K562 (cell line): ENCODE measurements around the gene SPEG. TPM values are rescaled to one million over a fixed set of nuclear protein-coding genes. Genes with fewer than 3 reads are reported as not detected.

Source experiments
- ATAC-seq: fragments of 200-7000 bp; cut with Tn5 transposase; 3 replicates; pipeline ENCODE4 v1.9.1; 2020; ENCODE audit warnings: moderate library complexity
- BruUV-seq: library from RNA; stranded (reverse); fragments of 400-500 nt; replicated peaks from 2 replicates; lab custom pipeline; 2021; lab: Mats Ljungman, UMichigan
- CTCF ChIA-PET: fragments of 300-600 bp; formaldehyde crosslinking; extraction: SDS; loops from one replicate; lab custom pipeline; 2021; ENCODE audit warnings: low intra/inter-chr PET ratio; lab: Yijun Ruan, JAX
- POLR2A ChIA-PET: fragments of 300-600, 350-650 bp; sonication (Branson Sonifier 250); formaldehyde crosslinking; extraction: SDS; loops from one replicate; lab custom pipeline; 2021; ENCODE audit warnings: antibody characterized with exemption, inconsistent platforms; lab: Yijun Ruan, JAX
- DNase-seq, 4 experiments: peaks; one replicate each; pipeline versions ENCODE4 v3.0.0 to v3.0.0-alpha.2; 2011 to 2018; ENCODE audit warnings: low spot score in 3 of 4, mixed read lengths in 3 of 4; ENCODE audit errors: extremely low read depth in 1 of 4
- FAIRE-seq: peaks from 2 replicates; lab custom pipeline; 2011; peaks lifted over from hg19 to GRCh38; lab: Jason Lieb, UNC
- H2AFZ ChIP-seq: 2 replicates; pipeline ENCODE4 v1.6.0; 2011; ENCODE audit warnings: low read depth, low read length, control low read depth, inconsistent platforms
- H3K27ac ChIP-seq: fragments of 200-600 bp; 3 replicates; pipeline ENCODE4 v1.8.0; 2011; ENCODE audit warnings: low read depth, mild to moderate bottlenecking, control low read depth, inconsistent platforms, low read length, moderate library complexity, mixed read lengths; ENCODE audit errors: extremely low read depth
- H3K27me3 ChIP-seq, 2 experiments: fragments of 300-600 bp in 1 of 2; 2 replicates in 1 of 2; 3 replicates in 1 of 2; pipeline versions ENCODE4 v1.6.0 to v1.8.0; 2011; ENCODE audit warnings: inconsistent platforms in 2 of 2, low read length in 2 of 2, mild to moderate bottlenecking in 1 of 2, mixed read lengths in 1 of 2, moderate library complexity in 1 of 2; ENCODE audit not compliant: control insufficient read depth in 2 of 2, insufficient read depth in 2 of 2
- H3K36me3 ChIP-seq: fragments of 300-600 bp; 3 replicates; pipeline ENCODE4 v1.8.0; 2011; ENCODE audit warnings: mild to moderate bottlenecking, low read length, inconsistent platforms; ENCODE audit not compliant: control insufficient read depth, insufficient read depth
- H3K4me1 ChIP-seq, 2 experiments: fragments of 200-600 bp in 1 of 2; replicated peaks in 1 of 2; 2 replicates in 1 of 2; 3 replicates in 1 of 2; pipeline versions ENCODE4 v1.5.1 to v1.8.0; 2011; ENCODE audit warnings: inconsistent platforms in 2 of 2, low read length in 2 of 2, mild to moderate bottlenecking in 1 of 2, mixed read lengths in 1 of 2, moderate library complexity in 1 of 2; ENCODE audit not compliant: control insufficient read depth in 2 of 2, insufficient read depth in 2 of 2
- H3K4me2 ChIP-seq: 2 replicates; pipeline ENCODE4 v1.6.1; 2011; ENCODE audit warnings: low read length, control low read depth, inconsistent platforms, mixed read lengths; ENCODE audit not compliant: insufficient read depth
- H3K4me3 ChIP-seq: fragments of 200-600 bp; sonication (generic), shearing (Covaris generic); 2 replicates; pipeline ENCODE4 v1.5.1; 2016; ENCODE audit warnings: control low read depth, inconsistent platforms
- H3K79me2 ChIP-seq: fragments of 200-600 bp; 3 replicates; pipeline ENCODE4 v1.8.0; 2011; ENCODE audit warnings: low read length, inconsistent platforms; ENCODE audit not compliant: control insufficient read depth, insufficient read depth
- H3K9ac ChIP-seq, 2 experiments: 2 replicates each; pipeline versions ENCODE4 v1.6.0 to v1.6.1; 2011; ENCODE audit warnings: low read depth in 2 of 2, low read length in 2 of 2, control low read depth in 1 of 2, inconsistent platforms in 1 of 2, mild to moderate bottlenecking in 1 of 2, mixed read lengths in 1 of 2; ENCODE audit not compliant: insufficient read depth in 1 of 2
- H3K9me1 ChIP-seq: one replicate; pipeline ENCODE4 v1.6.0; 2011; ENCODE audit warnings: inconsistent platforms, mild to moderate bottlenecking, low read length, moderate library complexity; ENCODE audit not compliant: control insufficient read depth, insufficient read depth
- H3K9me3 ChIP-seq: replicated peaks from 2 replicates; pipeline ENCODE4 v1.5.1; 2011; ENCODE audit warnings: low read depth, low read length, inconsistent platforms; ENCODE audit not compliant: control insufficient read depth, insufficient read depth
- H4K20me1 ChIP-seq: replicated peaks from 2 replicates; pipeline ENCODE4 v1.6.1; 2011; ENCODE audit warnings: low read length, inconsistent platforms, mixed read lengths; ENCODE audit not compliant: control insufficient read depth, insufficient read depth
- AFF1 ChIP-seq, 2 experiments: fragments of 450-650 bp; IDR thresholded peaks; 2 replicates each; pipeline ENCODE4 v1.6.1; 2018; ENCODE audit warnings: mild to moderate bottlenecking in 2 of 2, low read depth in 1 of 2; ENCODE audit not compliant: partially characterized antibody in 2 of 2
- CBFB ChIP-seq: sonication (generic); formaldehyde crosslinking; IDR thresholded peaks from 2 replicates; pipeline ENCODE4 v1.4.0; 2020; ENCODE audit warnings: mild to moderate bottlenecking, missing genetic modification reagents
- DIDO1 ChIP-seq: fragments of 450-650 bp; IDR thresholded peaks from 2 replicates; pipeline ENCODE4 v1.6.1; 2016; ENCODE audit warnings: low read depth, missing biosample characterization, missing genetic modification characterization
- FOXA3 ChIP-seq, 2 experiments: fragments of 450-650 bp in 1 of 2; sonication (generic) in 1 of 2; formaldehyde crosslinking; IDR thresholded peaks in 1 of 2; conservative IDR thresholded peaks in 1 of 2; 2 replicates each; pipeline versions ENCODE4 v1.4.0 to v1.8.0; 2020 to 2022; ENCODE audit warnings: mild to moderate bottlenecking in 2 of 2, missing genetic modification reagents in 1 of 2
- MCM2 ChIP-seq: fragments of 450-650 bp; IDR thresholded peaks from 2 replicates; pipeline ENCODE4 v1.6.1; 2017; ENCODE audit warnings: low read depth, mild to moderate bottlenecking
- MYNN ChIP-seq, 2 experiments: sonication (generic); formaldehyde crosslinking in 1 of 2; IDR thresholded peaks; 2 replicates each; pipeline versions ENCODE4 v1.5.0 to v1.6.1; 2016 to 2020; ENCODE audit warnings: antibody characterized with exemption in 1 of 2, missing genetic modification reagents in 1 of 2
- RBM25 ChIP-seq: fragments of 200-400 bp; formaldehyde crosslinking; IDR thresholded peaks from 2 replicates; pipeline ENCODE4 v1.6.1; 2018; ENCODE audit warnings: low read length, low read depth, moderate library complexity; ENCODE audit not compliant: severe bottlenecking
- SMARCE1 ChIP-seq: fragments of 450-650 bp; IDR thresholded peaks from 2 replicates; pipeline ENCODE4 v1.7.1; 2016; ENCODE audit warnings: mild to moderate bottlenecking
- ZBTB7A ChIP-seq: IDR thresholded peaks from 2 replicates; pipeline ENCODE4 v1.6.1; 2011; ENCODE audit warnings: low read depth, mild to moderate bottlenecking, low read length, moderate library complexity, borderline replicate concordance; ENCODE audit not compliant: control insufficient read depth
- ZFP36 ChIP-seq: fragments of 150-350 bp; IDR thresholded peaks from 2 replicates; pipeline ENCODE4 v1.6.1; 2018; ENCODE audit warnings: low read length, low read depth; ENCODE audit not compliant: partially characterized antibody
- WGBS: fragments of 100-300 bp; shearing (Covaris generic); methylation state at CpG from one replicate; pipeline ENCODE4 v1.1.6; 2016; ENCODE audit warnings: low coverage, mixed read lengths; ENCODE audit not compliant: insufficient coverage; ENCODE audit errors: missing lambda C conversion rate; 5-methylcytosine and 5-hydroxymethylcytosine counted together
- in situ Hi-C: fragments of 300-500 bp; cut with MboI; formaldehyde crosslinking; loops from 4 replicates; pipeline ENCODE4 v1.15.0; 2018; ENCODE audit warnings: inconsistent platforms, mixed read lengths
- intact Hi-C: fragments of 100-400 bp; cut with micrococcal nuclease; formaldehyde crosslinking; loops from 2 replicates; pipeline ENCODE4 v1.14.2; 2022
- polyA plus RNA-seq, 8 experiments: library from polyadenylated mRNA; depleted of rRNA in 4 of 8; stranded (reverse) in 5 of 8; unstranded in 3 of 8; fragments of >200 nt; fragmentation: Nextera tagmentation in 2 of 8; fragmentation: Illumina TruSeq in 1 of 8; extraction: Ambion mirVana in 2 of 8; extraction: Trizol in 1 of 8; gene quantifications; 2 replicates each; pipeline versions ENCODE4 v1.2.1 to v1.2.3, GENCODE V29; 2011 to 2014; ENCODE audit warnings: inconsistent platforms in 1 of 8, missing spikeins in 1 of 8
- total RNA-seq, 7 experiments: library from RNA; depleted of rRNA in 6 of 7; stranded (reverse); fragments of >200 nt in 6 of 7; fragmentation: Illumina TruSeq in 2 of 7; extraction: Trizol in 2 of 7; gene quantifications; 2 replicates each; pipeline versions ENCODE4 v1.2.1 to v1.2.3, GENCODE V29; 2011 to 2021; ENCODE audit warnings: low replicate concordance in 1 of 7

Gene SPEG
- total and polyA plus RNA-seq, 9 of the 15 experiments (the other 6 are each of a cell fraction or from before 2014, with no cell fraction given), result 0.49 to 8.7 (median 3.0) TPM

- Histone ChIP-seq H3K4me2 (no peak overlapping the region), H3K36me3 (no peaks in the 10 kb centered on the region), H2AFZ (no peak overlapping the region), H3K9me3 (no peaks in the 10 kb centered on the region), H4K20me1 (no peaks in the 10 kb centered on the region), H3K4me1 (peaks cover 0 to 41% of the 10 kb centered on the region in 2 experiments; a peak in 3 of 5 replicates), H3K9me1 (no peaks in the 10 kb centered on the region), H3K4me3 (no peak overlapping the region), H3K27me3 (no peaks in the 10 kb centered on the region), H3K9ac (no peak overlapping the region), H3K27ac (no peak overlapping the region), H3K79me2 (no peaks in the 10 kb centered on the region)
- in situ Hi-C loops, result no loop called here
- no CpG with 5 or more reads among the region's 1 CpG for WGBS
- TF ChIP-seq FOXA3 (CRISPR knock-in tag; conservative IDR thresholded peaks at IDR 0.05 in 1 of 2, IDR thresholded peaks at IDR 0.05 in 1 of 2) (no peak), DIDO1 (no peak), RBM25 (peak; percentile 10)
- intact Hi-C loops, result no loop called here
- BruUV-seq, result no TSS peak
- DNase-seq (no peak), ATAC-seq (no peak), FAIRE-seq (no peak)
- ChIA-PET POLR2A (interaction anchor here (0.9 to 1.4 kb wide), 2 partner anchors 92 to 95 kb away, joined by 3 to 4 read pairs; no protein-coding TSS in a partner anchor), CTCF (no interaction called here)
These were observed 12.0 kb downstream of the SPEG start for GRCh38 chr2:219446689-219447088.

GRCh38 chr2:219447242-219448098 lies 12.8 kb downstream of the SPEG start:
- BruUV-seq, result no TSS peak
- no peak overlapping the region for H3K4me2 ChIP-seq
- ATAC-seq (no peak), FAIRE-seq (no peak), DNase-seq (no peak)
- H3K27ac ChIP-seq, result no peak overlapping the region
- no peak overlapping the region for H3K4me3 ChIP-seq
- ChIA-PET POLR2A (interaction anchor here (0.9 to 1.4 kb wide), 2 partner anchors 92 to 94 kb away, joined by 3 to 4 read pairs; no protein-coding TSS in a partner anchor), CTCF (no interaction called here)
- WGBS, result 52% methylated on average over 4 of the region's 23 CpGs
- no peaks in the 10 kb centered on the region for H3K9me1 ChIP-seq
- intact Hi-C loops (no loop called here), in situ Hi-C loops (no loop called here)
- no peaks in the 10 kb centered on the region for H3K36me3 ChIP-seq
- H4K20me1 ChIP-seq, result no peaks in the 10 kb centered on the region
- H3K9me3 ChIP-seq, result no peaks in the 10 kb centered on the region
- no peaks in the 10 kb centered on the region for H3K27me3 ChIP-seq
- H3K9ac ChIP-seq, result no peak overlapping the region
- peaks cover under 1 to 35% of the 10 kb centered on the region in 2 experiments; a peak in 4 of 5 replicates for H3K4me1 ChIP-seq
- H3K79me2 ChIP-seq, result no peaks in the 10 kb centered on the region
- no peak overlapping the region for H2AFZ ChIP-seq
- TF ChIP-seq ZBTB7A (no peak), CBFB (no peak), ZFP36 (no peak), SMARCE1 (no peak), MCM2 (no peak), AFF1 (IDR thresholded peaks at IDR 0.05; ENCODE audit: low read depth in 1 of 2, partially characterized antibody in 2 of 2) (no peak), MYNN (IDR thresholded peaks at IDR 0.05) (no peak), MYNN (CRISPR knock-in tag; IDR thresholded peaks at IDR 0.05) (no peak)
